ENCODE data around the gene ORC5.
"Not testable (repeated sequence)": the region's sequence is repeated elsewhere in the genome, so short reads cannot be mapped to it uniquely, and the experiment has no call there.

Gene ORC5

DNA sequence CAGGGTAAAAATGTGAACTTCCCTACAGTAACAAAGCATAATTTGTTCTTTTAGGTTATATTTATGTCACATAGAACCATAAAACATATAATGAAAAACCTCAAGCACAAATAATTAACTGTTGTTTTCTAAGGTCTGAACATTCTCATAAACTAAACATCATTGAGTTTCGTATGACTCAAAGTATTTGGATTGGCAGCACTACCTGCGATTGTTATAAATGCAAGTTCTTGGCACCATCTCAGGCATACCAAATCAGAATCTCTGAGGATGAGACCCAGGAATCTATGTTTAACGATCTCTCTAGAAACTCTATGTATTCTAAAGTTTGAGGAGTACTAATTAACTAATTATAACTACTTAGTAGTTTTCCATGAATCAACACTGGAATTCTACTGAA lies 22.5 kb downstream of the ORC5 start:
- no peak for DNase-seq (ENCODE audit: low read depth in 2 of 2)

DNA sequence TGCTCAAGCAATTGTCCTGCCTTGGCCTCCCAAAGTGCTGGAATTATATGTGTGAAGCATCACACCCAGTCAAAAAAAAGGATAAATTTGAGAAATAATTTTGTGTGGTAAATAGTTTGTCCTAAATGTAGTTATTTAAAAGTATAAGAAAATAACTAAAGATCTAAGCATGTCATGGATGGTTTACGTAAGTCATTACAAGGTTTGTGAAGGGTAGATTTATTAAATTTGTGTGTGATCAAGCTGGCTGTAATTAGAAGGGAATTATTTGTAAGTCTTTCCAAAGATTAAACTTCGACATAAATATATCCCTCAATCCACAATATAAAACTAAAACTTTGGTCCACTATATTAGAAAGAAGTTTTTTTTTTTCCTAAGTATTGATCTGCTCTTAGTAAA lies 28.6 kb downstream of the ORC5 start:
- no peak for DNase-seq (ENCODE audit: low read depth in 2 of 2)

DNA sequence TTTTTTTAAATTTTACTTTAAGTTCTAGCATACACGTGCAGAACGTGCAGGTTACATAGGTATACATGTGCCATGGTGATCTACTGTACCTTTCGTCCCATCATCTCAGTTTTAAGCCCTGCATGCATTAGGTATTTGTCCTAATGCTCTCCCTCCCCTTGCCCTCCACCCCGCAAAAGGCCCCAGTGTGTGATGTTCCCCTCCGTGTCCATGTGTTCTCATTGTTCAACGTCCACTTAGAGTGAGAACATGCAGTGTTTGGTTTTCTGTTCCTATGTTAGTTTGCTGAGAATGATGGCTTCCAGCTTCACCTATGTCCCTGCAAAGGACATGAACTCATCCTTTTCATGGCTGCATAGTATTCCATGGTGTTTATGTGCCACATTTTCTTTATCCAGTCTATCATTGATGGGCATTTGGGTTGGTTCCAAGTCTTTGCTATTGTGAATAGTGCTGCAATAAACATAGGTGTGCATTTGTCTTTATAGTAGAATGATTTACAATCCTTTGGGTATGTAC lies 30.2 kb downstream of the ORC5 start:
- not testable (repeated sequence) for DNase-seq (ENCODE audit: low read depth in 2 of 2)

DNA sequence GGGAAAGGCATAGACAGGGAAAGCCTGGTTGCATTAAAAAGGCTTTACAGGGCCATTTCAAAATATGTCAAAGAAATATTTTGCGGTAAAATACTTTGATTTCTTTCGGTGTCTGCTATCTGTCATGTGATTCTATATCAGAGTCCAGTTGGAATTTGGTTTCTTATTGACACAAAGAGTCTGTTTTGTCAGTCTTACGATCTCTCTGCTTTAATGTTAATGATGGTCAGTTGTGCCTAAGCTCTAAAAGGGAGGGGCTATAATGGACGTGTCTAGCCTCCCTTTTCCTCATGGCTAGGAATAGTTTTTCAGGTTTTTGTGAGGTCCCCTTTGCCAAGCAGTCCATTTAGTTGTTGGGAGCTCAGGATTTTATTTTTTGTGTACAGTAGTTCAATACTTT lies 31.5 kb downstream of the ORC5 start:
- no peak for DNase-seq (ENCODE audit: low read depth in 2 of 2)

DNA sequence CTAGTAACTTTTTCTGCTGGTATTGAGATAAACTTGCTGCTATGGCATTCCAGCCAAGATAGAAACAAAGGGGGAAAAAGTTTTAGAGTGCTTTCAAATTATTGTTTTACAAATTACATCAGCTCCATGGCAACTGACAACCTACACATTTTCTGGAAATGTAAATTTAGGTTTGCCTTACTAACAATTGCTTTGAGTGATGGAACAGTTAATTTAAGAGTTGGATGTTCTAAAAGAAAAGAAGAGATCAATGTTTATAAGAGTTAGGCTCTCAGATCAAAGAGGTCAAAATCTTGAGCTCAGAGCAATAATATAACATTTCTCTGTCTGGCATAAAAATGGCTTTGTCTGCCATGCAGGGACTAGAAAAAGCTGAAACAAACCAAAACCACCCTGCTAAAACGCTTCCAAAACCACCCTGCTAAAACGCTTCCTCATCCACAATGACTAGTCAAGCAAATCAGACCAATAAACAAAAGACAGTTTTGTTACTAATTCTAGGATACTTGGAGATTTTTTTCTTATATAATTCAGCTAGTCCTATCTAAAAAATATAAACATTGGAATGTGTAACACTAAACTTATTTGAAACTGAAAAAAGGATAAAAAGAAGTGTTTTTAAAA lies 32.3 kb downstream of the ORC5 start:
- no peak for DNase-seq (ENCODE audit: low read depth in 2 of 2)

DNA sequence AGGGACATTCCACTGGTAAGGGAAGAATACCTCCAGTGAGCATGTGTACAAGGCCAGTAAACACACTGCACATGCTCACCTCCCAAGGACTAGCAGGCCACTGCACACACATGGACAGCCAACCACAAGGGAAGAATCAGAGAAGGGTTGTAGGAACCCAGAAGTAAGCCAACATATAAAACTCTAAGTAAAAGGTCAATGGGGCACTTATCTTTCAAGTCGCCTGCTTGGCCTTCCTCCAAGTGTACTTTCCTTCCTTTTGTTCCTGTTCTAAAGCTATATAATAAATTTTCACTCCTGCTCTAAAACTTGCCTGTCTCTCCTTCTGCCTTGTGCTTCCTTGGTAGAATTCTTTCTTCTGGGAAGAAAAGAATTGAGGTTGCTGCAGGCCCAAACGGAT lies 33.0 kb downstream of the ORC5 start:
- no peak for DNase-seq (ENCODE audit: low read depth in 2 of 2)

DNA sequence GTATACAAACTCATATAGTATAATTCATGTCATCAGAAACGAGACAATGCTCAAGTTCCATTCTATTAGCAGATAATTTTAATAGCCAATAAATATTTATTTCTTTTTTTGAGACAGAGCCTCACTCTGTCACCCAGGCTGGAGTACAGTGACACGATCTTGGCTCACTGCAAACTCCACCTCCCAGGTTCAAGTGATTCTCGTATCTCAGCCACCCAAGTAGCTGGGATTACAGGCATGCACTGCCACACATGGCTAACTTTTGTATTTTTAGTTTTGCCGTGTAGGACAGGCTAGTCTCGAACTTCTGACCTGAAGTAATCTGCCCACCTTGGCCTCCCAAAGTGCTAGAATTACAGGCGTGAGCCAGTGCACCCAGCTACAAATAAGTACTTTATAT lies 45.7 kb downstream of the ORC5 start:
- DNase-seq (ENCODE audit: low read depth in 2 of 2): no peak

DNA sequence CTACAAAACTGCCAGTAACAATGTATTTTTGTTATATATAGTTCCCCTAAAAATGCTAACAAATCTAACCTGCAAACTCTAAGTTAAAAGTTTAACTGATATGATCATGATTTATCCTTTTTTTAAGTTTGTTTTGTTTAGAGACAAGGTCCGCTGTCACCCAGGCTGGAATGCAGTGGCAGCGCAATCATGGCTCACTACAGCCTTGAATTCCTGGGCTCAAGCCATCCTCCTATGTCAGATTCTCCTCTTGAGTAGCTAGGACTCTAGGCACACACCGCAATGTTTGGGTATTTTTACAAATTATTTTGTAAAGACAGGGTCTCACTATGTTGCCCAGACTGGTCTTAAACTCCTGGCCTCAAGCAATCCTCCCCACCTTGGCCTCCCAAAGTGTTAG lies 46.6 kb downstream of the ORC5 start:
- no peak for DNase-seq (ENCODE audit: low read depth in 2 of 2)

DNA sequence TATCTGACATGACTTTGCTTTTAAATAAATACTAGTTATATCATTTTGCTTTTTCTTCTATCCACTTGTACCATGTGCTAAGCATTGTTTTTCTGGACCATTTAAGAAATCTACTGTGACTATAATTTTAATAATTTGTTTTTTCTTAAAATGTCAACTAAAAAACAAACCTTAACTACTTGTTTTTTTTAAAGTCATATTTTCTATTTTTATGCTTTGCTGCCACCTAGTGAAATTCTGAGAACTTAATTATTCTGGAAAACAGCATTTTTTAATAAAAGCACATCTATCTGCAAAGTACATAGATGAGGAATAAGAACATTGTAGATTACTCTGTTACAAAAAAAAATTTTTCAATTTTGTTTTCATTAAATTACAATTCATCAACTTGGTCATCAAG lies 47.4 kb downstream of the ORC5 start:
- no peak for DNase-seq (ENCODE audit: low read depth in 2 of 2)

DNA sequence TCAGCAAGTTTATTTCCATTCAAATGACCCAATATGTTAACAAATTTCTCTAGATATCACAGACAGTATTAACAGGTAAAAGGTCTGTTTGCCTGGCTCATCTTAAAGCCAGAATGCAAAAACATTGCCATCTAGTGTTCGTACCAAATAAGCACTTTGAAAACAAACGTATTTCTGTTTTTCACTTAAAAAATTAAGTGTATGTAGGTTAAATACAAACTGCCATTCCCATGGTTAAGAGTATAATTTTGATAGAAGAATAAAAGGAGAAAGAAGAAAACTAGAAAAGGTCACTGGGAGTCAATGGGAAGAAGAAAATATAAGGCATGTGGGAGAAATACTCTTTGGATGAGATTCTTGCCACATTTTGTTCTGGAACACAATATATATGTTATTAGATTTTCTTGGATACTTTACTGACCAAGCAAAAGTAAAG lies 51.0 kb downstream of the ORC5 start:
- DNase-seq (ENCODE audit: low read depth in 2 of 2): no peak

DNA sequence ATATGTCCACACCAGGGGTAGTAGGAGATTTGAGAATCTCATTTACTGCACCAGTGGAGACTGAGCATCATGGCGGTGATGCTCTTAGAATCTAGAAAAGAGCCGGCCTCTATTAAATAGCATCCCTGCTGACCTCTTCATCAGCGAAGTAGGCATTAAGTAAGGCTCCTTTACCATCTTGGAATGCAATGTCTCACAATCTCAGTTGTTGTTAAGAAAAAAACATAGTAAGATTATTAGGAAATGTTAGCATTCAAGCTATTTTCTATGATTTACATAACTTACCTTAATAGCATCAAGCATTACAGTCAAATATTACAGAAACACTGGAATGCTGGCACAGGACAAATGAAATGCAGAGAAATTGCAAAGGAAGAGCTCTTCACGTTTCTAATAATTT lies 54.5 kb downstream of the ORC5 start:
- DNase-seq (ENCODE audit: low read depth in 2 of 2): no peak

DNA sequence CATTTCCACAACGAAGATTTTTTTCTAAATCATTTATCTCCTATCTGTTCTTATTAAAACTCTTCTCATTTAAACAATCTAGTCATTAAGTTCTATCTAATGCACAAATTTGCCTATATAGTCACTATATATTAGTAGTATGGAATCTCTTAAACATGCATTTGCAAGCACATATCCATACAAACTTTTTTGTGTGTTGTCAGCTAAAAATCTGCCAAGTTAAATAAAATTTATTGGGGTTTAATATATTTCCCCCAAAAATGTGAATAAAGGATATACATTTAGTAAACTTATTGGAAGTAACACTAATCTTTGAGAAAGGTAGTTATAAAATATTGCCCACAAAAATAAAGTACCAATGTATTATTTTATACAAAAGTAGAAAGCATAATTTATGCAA lies 55.3 kb downstream of the ORC5 start:
- no peak for DNase-seq (ENCODE audit: low read depth in 2 of 2)

DNA sequence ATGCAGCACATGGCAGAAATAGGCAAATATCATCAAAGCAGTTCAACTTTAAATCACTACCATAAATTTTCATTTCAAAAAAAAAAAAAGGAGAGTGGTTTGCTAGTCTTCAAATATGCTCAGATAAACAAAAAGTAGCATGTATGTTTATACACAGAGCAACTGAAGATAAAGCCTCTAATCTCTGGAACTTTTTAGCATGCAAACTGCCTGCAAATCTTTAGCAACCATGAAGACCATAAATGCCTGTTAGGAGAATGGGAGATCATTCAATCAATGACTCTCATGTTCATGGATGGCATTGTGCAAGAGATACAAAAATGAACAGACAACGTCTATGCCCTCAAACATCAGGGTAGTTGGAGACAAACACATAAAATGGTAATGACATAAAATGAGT lies 57.3 kb downstream of the ORC5 start:
- no peak for DNase-seq (ENCODE audit: low read depth in 2 of 2)

DNA sequence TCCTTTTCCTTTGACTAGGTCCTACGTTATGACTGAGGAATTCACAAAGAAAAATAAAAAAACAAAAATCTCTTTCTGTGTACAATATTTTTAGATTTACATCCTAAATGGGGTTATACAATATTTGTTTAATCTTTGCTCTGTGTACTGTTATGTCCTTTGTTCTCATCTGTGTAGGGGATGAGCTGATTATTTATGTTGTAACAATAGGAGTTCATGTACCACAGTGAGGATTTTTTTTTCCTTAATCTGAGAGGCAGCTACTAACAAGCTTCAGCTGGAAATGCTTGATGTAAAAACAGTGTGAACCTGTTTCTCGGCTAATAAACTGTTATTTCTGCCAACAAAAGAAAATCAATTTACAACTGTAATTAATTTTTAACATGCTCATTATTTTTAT lies 58.0 kb downstream of the ORC5 start:
- no peak for DNase-seq (ENCODE audit: low read depth in 2 of 2)

DNA sequence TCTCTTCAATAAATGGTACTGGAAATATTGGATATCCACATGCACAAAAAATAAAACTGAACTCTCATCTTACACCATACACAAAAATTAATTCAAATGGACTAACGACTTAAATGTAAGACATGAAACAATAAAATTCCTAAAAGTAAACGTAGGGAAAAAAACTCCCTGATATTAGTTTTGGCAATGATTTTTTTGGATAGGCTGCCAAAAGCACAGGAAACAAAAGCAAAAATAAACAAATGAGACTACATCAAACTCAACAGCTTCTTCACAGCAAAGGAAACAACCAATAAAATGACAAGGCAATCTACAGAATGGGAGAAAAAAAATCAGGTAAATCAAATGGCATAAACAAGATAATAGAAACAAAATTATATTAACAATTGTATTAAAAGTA lies 65.7 kb downstream of the ORC5 start:
- DNase-seq (ENCODE audit: low read depth in 2 of 2): no peak

DNA sequence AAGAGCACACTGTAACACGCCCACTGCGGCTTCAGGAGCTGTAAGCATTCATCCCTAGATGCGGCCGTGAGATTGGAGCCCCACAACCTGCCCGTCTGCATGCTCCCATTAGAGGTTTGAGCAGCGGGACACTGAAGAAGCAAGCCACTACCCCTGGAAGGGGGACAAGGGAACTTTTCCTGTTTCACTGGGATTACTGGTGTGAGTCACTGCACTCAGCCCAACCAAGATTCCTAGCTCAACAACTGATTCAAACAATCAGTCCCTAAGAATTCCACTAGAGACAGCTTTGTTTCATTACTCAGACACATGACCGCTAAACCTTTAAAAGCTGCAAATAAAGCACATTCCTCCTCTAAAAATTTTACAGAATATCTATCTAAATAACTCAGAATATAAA lies 69.8 kb downstream of the ORC5 start:
- no peak for DNase-seq (ENCODE audit: low read depth in 2 of 2)

DNA sequence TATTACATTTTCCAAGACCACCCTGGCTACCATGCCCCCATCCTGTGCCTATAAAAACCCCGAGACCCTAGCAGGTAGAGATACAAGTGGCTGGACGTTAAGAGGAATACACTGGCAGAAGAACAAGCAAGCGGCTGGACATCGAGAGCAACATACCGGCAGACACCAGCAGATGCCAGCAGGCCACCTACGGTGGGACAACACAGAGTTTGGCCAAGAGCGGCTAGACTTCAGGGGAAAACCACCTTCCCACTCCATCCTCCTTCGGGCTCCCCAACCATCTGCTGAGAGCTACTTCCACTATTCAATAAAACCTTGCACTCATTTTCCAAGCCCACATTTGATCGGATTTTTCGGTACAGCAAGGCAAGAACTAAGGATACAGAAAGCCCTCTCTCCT lies 70.3 kb downstream of the ORC5 start:
- DNase-seq (ENCODE audit: low read depth in 2 of 2): no peak

DNA sequence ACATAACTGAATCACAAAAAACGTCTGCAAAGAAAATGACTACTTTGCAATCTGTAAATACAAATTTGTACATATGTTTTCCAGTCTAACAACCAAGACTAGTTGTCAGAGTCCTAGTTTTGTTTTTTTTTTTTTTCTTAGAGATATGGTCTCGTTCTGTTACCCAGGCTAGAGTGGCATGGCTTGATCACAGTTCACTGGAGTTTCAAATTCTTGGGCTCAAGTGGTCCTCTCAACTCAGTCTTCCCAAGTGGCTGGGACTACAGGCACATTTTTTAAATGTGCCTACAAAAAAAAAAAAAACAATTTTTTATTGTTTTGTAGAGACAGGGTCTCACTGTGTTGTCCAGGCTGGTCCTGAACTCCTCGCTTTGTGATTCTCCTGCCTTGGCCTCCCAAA lies 70.8 kb downstream of the ORC5 start:
- DNase-seq (ENCODE audit: low read depth in 2 of 2): no peak

DNA sequence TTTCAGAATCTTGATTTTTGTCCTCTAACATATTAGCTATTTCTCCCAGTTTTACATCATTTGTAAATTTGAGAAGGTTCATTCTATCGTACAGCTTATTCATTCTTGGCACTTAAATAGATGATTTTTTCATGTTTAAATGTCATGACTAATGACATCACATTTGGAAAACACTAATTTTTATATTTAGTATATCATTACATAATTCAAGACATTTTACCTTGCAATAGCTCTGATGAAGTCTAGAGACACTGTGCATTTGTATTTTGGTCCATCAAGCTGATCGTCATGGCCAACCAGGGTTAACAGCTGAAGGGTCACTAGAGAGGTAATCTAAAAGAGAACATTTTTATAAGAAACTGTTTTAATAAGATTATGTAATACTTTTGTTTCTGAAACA lies 71.3 kb downstream of the ORC5 start:
- DNase-seq (ENCODE audit: low read depth in 2 of 2): no peak

DNA sequence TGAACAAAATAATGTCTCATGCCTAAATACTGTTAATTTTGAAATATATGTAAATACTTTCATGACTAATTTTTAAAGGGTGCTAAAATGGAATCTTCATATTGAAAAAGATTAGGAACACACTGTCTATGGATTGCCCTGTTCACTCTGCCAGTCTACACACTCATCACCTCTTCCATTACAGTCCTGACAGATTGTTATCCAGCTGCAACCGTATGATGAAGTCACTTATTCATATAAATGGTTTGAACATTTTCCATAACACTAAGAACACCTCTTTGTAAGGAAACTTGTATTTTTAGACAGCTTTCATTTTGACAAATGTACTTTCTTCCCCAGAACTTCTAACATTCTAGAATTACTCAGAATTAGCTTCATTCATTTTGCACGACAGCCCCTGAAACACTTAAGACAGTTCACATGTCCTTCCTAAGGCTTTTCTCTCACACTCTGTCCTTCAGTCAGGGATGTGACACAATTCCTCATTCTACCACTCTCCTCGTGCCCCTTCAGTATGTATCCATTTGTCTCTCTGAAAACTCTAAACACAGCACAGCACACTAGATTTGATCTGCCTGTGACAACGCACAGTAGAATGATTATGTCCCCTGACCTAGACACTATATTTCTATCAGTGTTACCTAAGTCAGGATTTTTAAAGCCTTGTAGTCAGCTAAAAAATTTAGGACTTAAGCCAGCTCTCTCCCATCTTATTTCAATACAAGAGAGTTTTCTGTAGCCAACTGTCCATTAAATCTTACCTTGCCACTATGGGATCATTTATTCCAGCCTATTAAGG lies 71.9 kb downstream of the ORC5 start:
- DNase-seq (ENCODE audit: low read depth in 2 of 2): no peak

DNA sequence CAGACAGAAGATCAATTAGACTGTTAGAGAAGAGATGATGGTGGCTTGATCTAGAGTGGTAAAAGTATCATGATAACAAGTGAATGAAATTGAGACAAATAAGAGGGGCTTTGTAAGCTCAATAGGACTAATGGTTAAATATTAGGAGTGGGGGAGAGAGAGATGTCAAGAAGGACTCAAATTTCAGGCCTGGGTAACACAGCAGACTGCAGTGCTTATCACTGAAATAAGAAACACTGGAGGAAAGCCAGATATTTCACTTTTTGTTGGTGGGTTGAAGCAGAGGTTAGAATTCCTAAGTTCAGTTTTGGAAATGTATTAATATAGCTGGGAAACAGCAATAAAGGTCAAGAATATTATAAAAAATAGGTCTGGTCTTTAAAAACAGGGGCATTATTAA lies 74.6 kb downstream of the ORC5 start:
- DNase-seq (ENCODE audit: low read depth in 2 of 2): no peak

DNA sequence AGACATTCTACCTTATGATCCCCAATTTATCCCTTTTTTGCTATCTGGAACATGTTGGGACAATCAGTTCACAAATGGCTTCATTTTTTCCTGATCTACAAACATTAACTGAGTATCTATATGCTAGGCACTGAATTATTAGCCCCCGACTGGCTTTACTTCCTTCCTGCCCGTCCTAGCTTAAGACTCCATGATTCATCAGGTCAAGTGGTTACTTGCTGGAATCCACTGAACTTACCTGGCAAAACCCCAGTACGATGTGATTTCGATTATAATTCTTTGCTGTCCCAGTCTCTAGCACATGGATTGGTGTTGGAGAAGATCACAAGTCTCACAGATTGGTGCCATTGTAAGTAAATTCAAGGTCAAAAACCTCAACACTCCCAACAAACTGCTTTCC lies 77.1 kb downstream of the ORC5 start:
- no peak for DNase-seq (ENCODE audit: low read depth in 2 of 2)

DNA sequence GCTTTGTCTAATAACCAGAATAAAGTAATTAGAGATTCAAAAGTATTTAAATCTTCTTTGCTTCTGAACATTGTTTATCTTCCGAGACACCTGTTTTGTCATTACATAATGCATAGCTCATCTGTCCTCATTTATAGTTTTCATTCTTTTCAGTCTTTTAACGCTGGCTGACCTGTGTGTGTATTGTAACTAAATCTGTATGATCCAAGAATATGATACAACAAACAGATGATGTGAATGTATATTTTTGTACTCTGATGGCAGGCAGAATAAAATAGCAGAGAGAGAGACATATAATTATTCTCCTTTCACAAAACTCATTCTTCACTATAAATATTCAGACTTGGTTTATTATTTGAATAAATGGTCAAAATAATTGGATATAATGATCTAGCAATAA lies 80.6 kb downstream of the ORC5 start:
- DNase-seq (ENCODE audit: low read depth in 2 of 2): no peak

DNA sequence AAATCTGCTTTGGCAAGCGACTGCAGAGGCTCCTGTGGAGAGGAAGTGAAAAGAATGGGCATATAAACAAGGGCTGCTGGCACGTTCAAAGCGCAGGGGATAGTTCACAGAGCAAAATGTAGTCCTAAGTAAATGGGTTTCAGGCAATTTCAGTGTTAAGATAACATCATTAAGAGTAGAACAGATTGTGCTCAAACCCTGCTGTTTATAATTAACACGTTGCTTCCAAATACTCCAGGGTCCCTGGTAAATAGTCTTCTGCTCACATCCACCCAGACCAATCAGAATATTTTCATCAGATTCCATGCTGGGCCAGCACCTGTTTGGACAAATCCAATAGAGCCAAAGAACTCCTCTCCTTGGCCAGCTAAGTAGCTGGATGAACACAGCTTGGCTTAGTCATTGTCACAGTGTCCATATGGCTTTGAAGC lies 81.4 kb downstream of the ORC5 start:
- no peak for DNase-seq (ENCODE audit: low read depth in 2 of 2)

Measured in stimulated activated CD4-positive, alpha-beta T cell treated with anti-CD3 and anti-CD28 coated beads, Interleukin-4, amount 100 ng/mL, for 48 hours (primary cell).